Ascending aorta (tissue), 2 donors: ENCODE results near the gene MSANTD2. TPM values are rescaled to one million over a fixed set of nuclear protein-coding genes. Genes with fewer than 3 reads are reported as not detected.

Source experiments
- DNase-seq, 2 donors: peaks; one replicate each; pipeline ENCODE4 v3.0.0-alpha.2; 2019; ENCODE audit warnings: low spot score in 2 of 2
- H3K27ac ChIP-seq, 2 donors: fragments of 200-600 bp; sonication (generic); one replicate each; pipeline ENCODE4 v1.5.1; 2016 to 2017; ENCODE audit warnings: mild to moderate bottlenecking in 1 of 2
- H3K27me3 ChIP-seq: fragments of 200-600 bp; sonication (generic); one replicate; pipeline ENCODE4 v1.5.1; 2017
- H3K36me3 ChIP-seq, 2 donors: fragments of 200-600 bp; sonication (generic); one replicate each; pipeline ENCODE4 v1.5.1; 2016
- H3K4me1 ChIP-seq, 2 donors: fragments of 200-600 bp; sonication (generic); one replicate each; pipeline ENCODE4 v1.5.1; 2016 to 2017; ENCODE audit warnings: mild to moderate bottlenecking in 1 of 2
- H3K4me3 ChIP-seq, 2 donors: fragments of 200-600 bp; sonication (generic); one replicate each; pipeline ENCODE4 v1.5.1; 2016 to 2017; ENCODE audit warnings: mild to moderate bottlenecking in 1 of 2
- H3K9me3 ChIP-seq, 2 donors: fragments of 200-600 bp; sonication (generic); one replicate each; pipeline ENCODE4 v1.5.1; 2016
- intact Hi-C: fragments of 100-400 bp; cut with DNase I; formaldehyde crosslinking; loops from one replicate; pipeline ENCODE4 v1.15.1; 2023
- total RNA-seq: library from RNA; depleted of rRNA; stranded (reverse); fragments of >200 nt; gene quantifications from one replicate; pipeline ENCODE4 v1.1.0, GENCODE V29; 2016
- TF ChIP-seq, protein P1 (sequence below), 3 experiments: fragments of 200-600 bp in 2 of 3; fragments of 450-650 bp in 1 of 3; sonication (generic) in 2 of 3; IDR thresholded peaks; one replicate each; pipeline ENCODE4 v1.5.1; 2016 to 2019; ENCODE audit warnings: antibody characterized with exemption in 3 of 3, mild to moderate bottlenecking in 1 of 3, moderate library complexity in 1 of 3

Gene MSANTD2
- total RNA-seq, 1 donor from 2014 or later: 21.4 TPM

DNA sequence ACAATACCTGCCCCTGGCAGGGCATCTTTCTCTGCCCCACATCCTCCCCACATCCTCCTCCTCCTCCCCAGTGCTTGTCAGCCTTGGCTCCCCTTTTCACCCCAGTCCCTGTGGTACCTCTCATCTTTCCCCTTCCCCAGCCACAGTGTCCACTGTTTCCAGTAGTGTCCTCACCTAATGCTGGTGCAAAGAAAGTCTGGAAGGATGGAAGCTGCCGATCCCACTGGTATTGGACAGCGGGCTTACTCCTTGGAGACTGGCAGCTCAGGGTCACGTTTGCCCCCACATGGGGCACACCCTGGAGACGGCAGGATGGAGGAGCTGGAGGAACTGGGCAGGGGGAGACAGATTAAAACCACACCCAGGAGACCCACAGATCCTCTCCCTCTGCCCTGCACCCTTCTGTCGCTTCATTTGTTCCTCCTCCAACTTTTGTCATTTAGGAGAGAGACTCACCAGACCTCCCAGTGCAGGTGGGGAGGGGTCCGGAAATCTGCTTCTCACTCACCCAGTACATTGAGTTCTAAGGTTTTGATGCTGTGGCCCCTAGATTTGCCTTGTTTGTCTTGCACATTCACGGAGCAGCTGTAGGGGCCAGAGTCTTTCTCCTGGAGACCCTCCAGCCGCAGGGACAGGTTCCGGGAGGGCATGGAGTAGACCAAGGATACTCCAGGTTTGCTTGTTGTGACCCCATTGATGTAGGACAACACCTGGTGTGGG is 44.0 kb downstream of the MSANTD2 start:
- no peaks in the 10 kb centered on the region for H3K9me3 ChIP-seq
- no peaks in the 10 kb centered on the region for H3K27me3 ChIP-seq
- H3K4me1 ChIP-seq: peaks cover 3 to 11% of the 10 kb centered on the region in 2 donors
- no peak for DNase-seq
- no peak overlapping the region for H3K4me3 ChIP-seq
- H3K27ac ChIP-seq: no peak overlapping the region
- H3K36me3 ChIP-seq: peaks cover 0 to 3% of the 10 kb centered on the region in 2 donors
- TF ChIP-seq, protein P1, sequence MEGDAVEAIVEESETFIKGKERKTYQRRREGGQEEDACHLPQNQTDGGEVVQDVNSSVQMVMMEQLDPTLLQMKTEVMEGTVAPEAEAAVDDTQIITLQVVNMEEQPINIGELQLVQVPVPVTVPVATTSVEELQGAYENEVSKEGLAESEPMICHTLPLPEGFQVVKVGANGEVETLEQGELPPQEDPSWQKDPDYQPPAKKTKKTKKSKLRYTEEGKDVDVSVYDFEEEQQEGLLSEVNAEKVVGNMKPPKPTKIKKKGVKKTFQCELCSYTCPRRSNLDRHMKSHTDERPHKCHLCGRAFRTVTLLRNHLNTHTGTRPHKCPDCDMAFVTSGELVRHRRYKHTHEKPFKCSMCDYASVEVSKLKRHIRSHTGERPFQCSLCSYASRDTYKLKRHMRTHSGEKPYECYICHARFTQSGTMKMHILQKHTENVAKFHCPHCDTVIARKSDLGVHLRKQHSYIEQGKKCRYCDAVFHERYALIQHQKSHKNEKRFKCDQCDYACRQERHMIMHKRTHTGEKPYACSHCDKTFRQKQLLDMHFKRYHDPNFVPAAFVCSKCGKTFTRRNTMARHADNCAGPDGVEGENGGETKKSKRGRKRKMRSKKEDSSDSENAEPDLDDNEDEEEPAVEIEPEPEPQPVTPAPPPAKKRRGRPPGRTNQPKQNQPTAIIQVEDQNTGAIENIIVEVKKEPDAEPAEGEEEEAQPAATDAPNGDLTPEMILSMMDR (IDR thresholded peaks at IDR 0.05): no peak
- intact Hi-C loops: no loop called here

DNA sequence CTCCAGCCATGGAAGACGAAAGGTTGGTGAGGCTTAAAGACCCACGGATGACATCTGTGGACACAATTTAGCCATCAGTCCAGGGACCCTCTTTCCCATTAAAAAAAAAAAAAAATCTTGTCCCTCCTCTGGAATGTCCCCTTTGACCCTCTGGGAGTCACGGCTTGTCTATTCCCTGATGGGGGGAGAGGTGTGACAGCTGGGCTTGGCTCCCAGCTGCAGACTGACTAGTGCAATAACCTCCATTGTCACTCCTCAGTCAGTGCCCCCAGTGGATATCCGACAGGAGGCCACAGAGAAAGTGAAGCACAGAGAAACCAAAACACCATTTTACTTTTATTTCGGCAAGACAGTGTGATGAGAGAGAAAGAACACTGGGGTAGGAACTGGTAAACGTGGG is 45.5 kb downstream of the MSANTD2 start:
- H3K27ac ChIP-seq: no peak overlapping the region
- intact Hi-C loops: no loop called here
- no peak overlapping the region for H3K4me3 ChIP-seq
- H3K27me3 ChIP-seq: no peaks in the 10 kb centered on the region
- no peak for DNase-seq
- H3K36me3 ChIP-seq: peaks cover 0 to 3% of the 10 kb centered on the region in 2 donors
- H3K9me3 ChIP-seq: no peaks in the 10 kb centered on the region
- TF ChIP-seq, protein P1 (IDR thresholded peaks at IDR 0.05): no peak
- peaks cover 3 to 7% of the 10 kb centered on the region in 2 donors for H3K4me1 ChIP-seq

DNA sequence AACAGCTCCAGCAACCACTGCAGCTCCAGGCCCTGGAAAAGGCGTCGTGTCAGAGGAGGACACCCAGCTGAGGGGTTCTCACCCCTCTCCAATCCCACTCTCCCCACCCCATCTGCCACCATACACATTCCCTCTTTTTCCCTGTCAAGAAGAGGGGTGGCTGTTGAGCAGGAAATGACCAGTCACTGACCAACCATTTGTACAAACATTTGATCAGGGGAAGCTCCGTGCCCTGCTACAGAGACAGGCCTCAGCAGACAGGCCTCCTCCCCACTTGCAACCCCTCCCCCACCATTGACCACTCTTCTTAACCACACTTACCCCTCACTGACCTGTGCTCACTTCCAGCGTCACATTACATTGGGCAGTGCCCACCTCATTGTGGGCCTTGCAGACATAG is 45.9 kb downstream of the MSANTD2 start:
- Histone ChIP-seq H3K27ac (no peak overlapping the region), H3K4me3 (no peak overlapping the region), H3K9me3 (no peaks in the 10 kb centered on the region), H3K27me3 (no peaks in the 10 kb centered on the region), H3K4me1 (peaks cover 3 to 7% of the 10 kb centered on the region in 2 donors), H3K36me3 (peaks cover 0 to 3% of the 10 kb centered on the region in 2 donors)
- TF ChIP-seq, protein P1 (IDR thresholded peaks at IDR 0.05): no peak
- DNase-seq: no peak
- intact Hi-C loops: no loop called here

DNA sequence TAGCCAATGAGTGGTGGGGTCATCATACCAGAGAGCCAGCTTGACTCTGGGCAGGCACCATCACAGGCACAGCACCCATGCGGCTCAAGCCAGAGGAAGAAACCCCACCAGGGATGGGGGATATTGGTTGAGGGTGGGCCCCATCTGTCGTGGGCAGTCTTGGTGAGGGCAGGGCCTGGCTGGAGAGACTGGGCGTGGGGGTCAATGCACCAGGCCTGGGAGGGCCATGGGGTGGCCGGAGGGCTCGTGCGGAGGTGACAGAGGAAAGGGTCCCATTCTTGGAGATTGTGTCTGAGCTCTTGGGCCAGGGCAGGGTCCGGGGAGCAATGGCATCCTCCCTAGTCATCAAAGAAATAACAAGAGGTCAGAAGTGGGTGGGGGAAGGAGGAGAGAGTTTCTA is 46.6 kb downstream of the MSANTD2 start:
- DNase-seq: no peak
- H3K27me3 ChIP-seq: no peaks in the 10 kb centered on the region

DNA sequence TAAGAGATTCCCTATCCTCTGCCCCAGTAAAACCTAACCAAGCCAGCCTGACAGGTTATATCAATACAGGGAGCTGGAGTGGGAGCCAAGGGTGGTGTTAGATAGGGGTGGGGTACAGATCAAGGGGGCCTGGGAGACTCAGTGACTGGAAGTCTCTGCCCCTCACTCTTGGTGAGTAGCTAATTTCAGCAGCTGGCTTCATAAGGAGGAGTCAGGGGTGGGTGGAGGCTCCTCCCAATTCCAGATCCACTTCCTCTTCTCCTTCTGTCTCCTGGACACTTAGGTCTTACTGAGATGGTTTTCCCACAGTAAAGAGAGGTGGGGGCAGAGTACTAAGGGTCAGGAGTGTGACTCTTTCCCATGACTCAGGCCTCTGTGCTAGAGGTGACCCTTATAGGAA is 47.0 kb downstream of the MSANTD2 start:
- no peak for DNase-seq
- intact Hi-C loops: no loop called here
- Histone ChIP-seq H3K27ac (no peak overlapping the region), H3K9me3 (no peaks in the 10 kb centered on the region), H3K27me3 (no peaks in the 10 kb centered on the region), H3K4me3 (no peak overlapping the region), H3K36me3 (peaks cover 0 to 3% of the 10 kb centered on the region in 2 donors), H3K4me1 (no peaks in the 10 kb centered on the region)
- TF ChIP-seq, protein P1 (IDR thresholded peaks at IDR 0.05): no peak

More for the DNA sequence above, 46.6 kb downstream of the MSANTD2 start:
- Histone ChIP-seq H3K27ac (no peak overlapping the region), H3K36me3 (peaks cover 0 to 3% of the 10 kb centered on the region in 2 donors), H3K9me3 (no peaks in the 10 kb centered on the region), H3K4me1 (peaks cover 0 to 2% of the 10 kb centered on the region in 2 donors), H3K4me3 (no peak overlapping the region)
- TF ChIP-seq, protein P1 (IDR thresholded peaks at IDR 0.05): no peak
- intact Hi-C loops: no loop called here
